Left ventricle myocardium inferior (tissue), 1 donor: Measurements from ENCODE around the gene ZNF300. TPM values are rescaled to one million over a fixed set of nuclear protein-coding genes. Genes with fewer than 3 reads are reported as not detected.
A peak's percentile ranks its signal among the peaks of the same experiment; 100 is the strongest.

Experiments used
- DNase-seq: peaks from one replicate; pipeline ENCODE4 v3.0.0-alpha.2; 2020
- H3K27ac ChIP-seq: fragments of 200-600 bp; replicated peaks from 2 replicates; pipeline ENCODE4 v1.8.0; 2021
- H3K27me3 ChIP-seq: fragments of 200-600 bp; 2 replicates; pipeline ENCODE4 v1.8.0; 2021; ENCODE audit warnings: low read depth
- H3K36me3 ChIP-seq: fragments of 200-600 bp; 2 replicates; pipeline ENCODE4 v1.8.0; 2021
- H3K4me1 ChIP-seq: fragments of 200-600 bp; 2 replicates; pipeline ENCODE4 v1.8.0; 2021
- H3K4me3 ChIP-seq: fragments of 200-600 bp; 2 replicates; pipeline ENCODE4 v1.8.0; 2021; ENCODE audit warnings: mild to moderate bottlenecking, moderate library complexity
- H3K9me3 ChIP-seq: fragments of 200-600 bp; replicated peaks from 2 replicates; pipeline ENCODE4 v1.8.0; 2021
- CTCF ChIP-seq: fragments of 200-600 bp; IDR thresholded peaks from 2 replicates; pipeline ENCODE4 v1.8.0; 2021; ENCODE audit warnings: antibody characterized with exemption, mild to moderate bottlenecking, borderline replicate concordance
- intact Hi-C: fragments of 100-400 bp; cut with micrococcal nuclease; formaldehyde crosslinking; loops from one replicate; pipeline ENCODE4 v1.11.0; 2022
- long read RNA-seq: library from polyadenylated mRNA; unstranded; transcript quantifications from one replicate; pipeline ENCODE4 v2.0.0, GENCODE V29; 2021
- total RNA-seq: library from RNA; stranded (reverse); fragmentation: NEBNext Ultra II Directional; extraction: Animal tissue kit (Norgen Biotek cat#: 25700); gene quantifications from one replicate; pipeline ENCODE4 v1.2.1, GENCODE V29; 2021
- donor health status: DM: no; HTN: yes; CAD: no; lungs with severe emphysema.

Gene ZNF300
- 1.1 TPM for total RNA-seq
- long read RNA-seq, partial matches to known transcripts: 0 of 1 reads
- long read RNA-seq, other reads (novel, unspliced or antisense): 0 of 1 reads

- intact Hi-C loops: no loop called here
- peak within 1 kb of the TSS; percentile 83 for H3K27ac ChIP-seq
- no peak for TF ChIP-seq CTCF
- DNase-seq: peak; percentile 85
- peaks cover 42% of the 10 kb centered on the region for H3K36me3 ChIP-seq
- H3K27me3 ChIP-seq: no peaks in the 10 kb centered on the region
- peaks cover 100% of the 10 kb centered on the region for H3K9me3 ChIP-seq
- peak within 1 kb of the TSS; percentile 66 for H3K4me3 ChIP-seq
- H3K4me1 ChIP-seq: peaks cover 11% of the 10 kb centered on the region
Observed at GRCh38 chr5:150904479-150905311, at the start of gene ZNF300. Gene ZNF300, minus strand, starts transcription at chr5:150904980. Its CDS starts 1,825 bp downstream, at chr5:150903155.

GRCh38 chr5:150948539-150948938, 43.8 kb upstream of the ZNF300 start:
- Histone ChIP-seq H3K4me3 (no peak overlapping the region), H3K27ac (no peak overlapping the region), H3K27me3 (no peaks in the 10 kb centered on the region), H3K36me3 (peaks cover 19% of the 10 kb centered on the region), H3K9me3 (peaks cover 92% of the 10 kb centered on the region), H3K4me1 (peaks cover 5% of the 10 kb centered on the region)
- intact Hi-C loops: no loop called here
- DNase-seq: no peak
- TF ChIP-seq CTCF: no peak

GRCh38 chr5:150946351-150946905, 41.6 kb upstream of the ZNF300 start:
- no peak for TF ChIP-seq CTCF
- intact Hi-C loops: no loop called here
- Histone ChIP-seq H3K9me3 (peaks cover 92% of the 10 kb centered on the region), H3K4me1 (peaks cover 5% of the 10 kb centered on the region), H3K27ac (peak overlapping the region; percentile 91), H3K27me3 (no peaks in the 10 kb centered on the region), H3K36me3 (peaks cover 37% of the 10 kb centered on the region), H3K4me3 (peak overlapping the region; percentile 75)
- DNase-seq: peak; percentile 86

GRCh38 chr5:150945947-150946346, 41.2 kb upstream of the ZNF300 start:
- no peaks in the 10 kb centered on the region for H3K27me3 ChIP-seq
- H3K4me3 ChIP-seq: peak overlapping the region; percentile 75
- peaks cover 92% of the 10 kb centered on the region for H3K9me3 ChIP-seq
- intact Hi-C loops: no loop called here
- H3K27ac ChIP-seq: peak overlapping the region; percentile 91
- peaks cover 5% of the 10 kb centered on the region for H3K4me1 ChIP-seq
- H3K36me3 ChIP-seq: peaks cover 40% of the 10 kb centered on the region
- no peak for TF ChIP-seq CTCF
- DNase-seq: no peak

GRCh38 chr5:150945486-150945885, 40.7 kb upstream of the ZNF300 start:
- intact Hi-C loops: no loop called here
- Histone ChIP-seq H3K36me3 (peaks cover 45% of the 10 kb centered on the region), H3K27ac (peak overlapping the region; percentile 91), H3K4me3 (peak overlapping the region; percentile 75), H3K9me3 (peaks cover 92% of the 10 kb centered on the region), H3K27me3 (no peaks in the 10 kb centered on the region), H3K4me1 (peaks cover 5% of the 10 kb centered on the region)
- no peak for DNase-seq
- TF ChIP-seq CTCF: no peak
